Activated T-cell treated with anti-CD3 and anti-CD28 coated beads, Interleukin-2, amount 50 U/mL, for 4 hours (primary cell): ENCODE results near the gene AOC2. TPM values are rescaled to one million over a fixed set of nuclear protein-coding genes. Genes with fewer than 3 reads are reported as not detected.

Source experiments
- ATAC-seq, 2 donors: fragments of 200-7000 bp; cut with Tn5 transposase; one replicate each; pipeline ENCODE4 v1.10.0; 2021
- DNase-seq: peaks from one replicate; pipeline ENCODE4 v3.0.0-alpha.2; 2020
- H3K27me3 Mint-ChIP-seq: one replicate; pipeline ENCODE4 v1.8.0; 2021; ENCODE audit warnings: low read depth, mixed read lengths
- H3K36me3 Mint-ChIP-seq: one replicate; pipeline ENCODE4 v1.8.0; 2022; ENCODE audit warnings: mixed read lengths; ENCODE audit not compliant: insufficient read depth
- H3K4me1 Mint-ChIP-seq: one replicate; pipeline ENCODE4 v1.8.0; 2021; ENCODE audit warnings: low read depth, mixed read lengths
- H3K4me3 Mint-ChIP-seq: one replicate; pipeline ENCODE4 v1.8.0; 2021; ENCODE audit warnings: mild to moderate bottlenecking, moderate library complexity, mixed read lengths
- H3K9me3 Mint-ChIP-seq: one replicate; pipeline ENCODE4 v1.8.0; 2021; ENCODE audit warnings: mixed read lengths
- total RNA-seq, 3 donors: library from RNA; stranded (reverse); gene quantifications; one replicate each; pipeline ENCODE4 v1.2.1, GENCODE V29; 2021

AOC2 gene
- total RNA-seq, 3 donors from 2014 or later: 2.7 to 4.1 (median 3.7) TPM

- ATAC-seq (no peak), DNase-seq (no peak)
- Mint-ChIP-seq H3K9me3 (no peaks in the 10 kb centered on the region), H3K4me1 (peaks cover 5% of the 10 kb centered on the region), H3K27me3 (no peaks in the 10 kb centered on the region), H3K4me3 (no peak overlapping the region), H3K36me3 (peaks cover 56% of the 10 kb centered on the region)
These were observed 29.6 kb upstream of the AOC2 start for GRCh38 chr17:42814633-42815399.

DNA sequence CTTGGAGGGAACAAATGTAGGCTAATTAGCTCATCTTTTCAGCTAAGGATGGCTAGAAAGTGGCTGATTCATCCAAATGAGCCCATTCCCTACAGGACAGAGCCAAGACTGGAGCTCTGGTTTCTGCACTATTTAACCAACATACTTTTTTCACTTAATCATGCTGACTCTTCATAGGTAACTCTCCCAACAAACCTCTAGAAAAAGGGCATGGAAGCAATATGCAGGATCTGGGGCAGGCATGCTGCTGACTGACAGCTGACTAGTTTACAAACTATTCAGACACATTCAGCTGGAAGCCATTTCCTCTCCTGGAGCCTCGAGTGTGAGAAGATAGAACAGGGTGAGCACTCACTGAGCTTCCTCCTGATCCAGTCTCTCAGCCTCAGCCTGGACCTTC lies 26.5 kb upstream of the AOC2 start:
- no peaks in the 10 kb centered on the region for H3K27me3 Mint-ChIP-seq
- H3K36me3 Mint-ChIP-seq: peaks cover 53% of the 10 kb centered on the region
- DNase-seq: no peak
- H3K4me1 Mint-ChIP-seq: peaks cover 20% of the 10 kb centered on the region
- H3K9me3 Mint-ChIP-seq: no peaks in the 10 kb centered on the region
- ATAC-seq: no peak
- H3K4me3 Mint-ChIP-seq: no peak overlapping the region

DNA sequence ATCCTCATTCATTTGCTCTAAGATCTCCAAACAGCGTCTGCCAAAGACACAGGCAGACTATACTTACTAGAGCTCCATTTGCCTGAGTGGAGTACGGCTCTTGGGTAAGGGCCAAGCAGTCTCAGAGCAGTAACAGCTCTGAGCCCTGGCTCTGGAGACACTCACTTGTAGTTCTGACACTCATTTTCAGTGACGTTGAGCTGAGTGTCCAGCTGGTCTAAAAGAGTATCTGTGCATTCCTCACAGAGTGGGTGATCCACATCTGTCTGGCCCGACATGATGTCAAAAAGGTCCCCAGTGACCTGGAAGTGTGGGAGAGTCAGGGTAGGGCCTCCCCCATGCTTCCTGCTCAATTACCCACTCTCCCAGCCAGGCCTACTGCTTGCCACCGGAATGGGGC lies 26.0 kb upstream of the AOC2 start:
- Mint-ChIP-seq H3K36me3 (peaks cover 53% of the 10 kb centered on the region), H3K27me3 (no peaks in the 10 kb centered on the region), H3K4me1 (peaks cover 24% of the 10 kb centered on the region), H3K9me3 (no peaks in the 10 kb centered on the region), H3K4me3 (no peak overlapping the region)
- DNase-seq (no peak), ATAC-seq (no peak)

DNA sequence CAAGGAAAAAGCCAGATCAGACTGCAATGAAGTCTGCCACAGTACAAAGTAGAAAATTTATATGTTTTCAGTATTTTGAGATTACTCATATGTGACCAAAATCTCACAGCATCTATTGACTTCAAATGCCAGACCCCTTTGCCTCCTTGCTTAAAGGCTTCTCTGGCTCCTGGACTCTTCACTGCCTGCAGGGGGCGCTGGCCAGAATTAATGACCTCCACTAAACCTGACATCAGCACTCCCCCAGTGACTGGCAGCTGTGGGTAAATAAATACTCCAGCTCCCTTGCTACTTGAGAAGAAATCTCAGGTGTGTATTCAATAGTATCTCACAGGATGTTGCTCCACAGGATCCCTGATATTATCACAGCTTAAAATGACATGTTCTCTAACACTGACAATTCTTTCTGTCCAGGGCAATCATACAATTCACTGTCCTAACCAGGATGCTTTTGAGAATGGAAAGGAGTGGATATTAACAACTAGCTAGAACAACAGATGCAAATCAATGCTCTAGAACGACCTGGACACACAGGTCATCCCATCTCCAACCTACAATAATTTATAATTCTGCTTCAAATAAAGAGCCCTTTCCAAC lies 24.3 kb upstream of the AOC2 start:
- Mint-ChIP-seq H3K9me3 (no peaks in the 10 kb centered on the region), H3K27me3 (no peaks in the 10 kb centered on the region), H3K4me1 (peaks cover 30% of the 10 kb centered on the region), H3K4me3 (no peak overlapping the region), H3K36me3 (peaks cover 42% of the 10 kb centered on the region)
- ATAC-seq (peak; percentile 33 to 36), DNase-seq (peak; percentile 54)

DNA sequence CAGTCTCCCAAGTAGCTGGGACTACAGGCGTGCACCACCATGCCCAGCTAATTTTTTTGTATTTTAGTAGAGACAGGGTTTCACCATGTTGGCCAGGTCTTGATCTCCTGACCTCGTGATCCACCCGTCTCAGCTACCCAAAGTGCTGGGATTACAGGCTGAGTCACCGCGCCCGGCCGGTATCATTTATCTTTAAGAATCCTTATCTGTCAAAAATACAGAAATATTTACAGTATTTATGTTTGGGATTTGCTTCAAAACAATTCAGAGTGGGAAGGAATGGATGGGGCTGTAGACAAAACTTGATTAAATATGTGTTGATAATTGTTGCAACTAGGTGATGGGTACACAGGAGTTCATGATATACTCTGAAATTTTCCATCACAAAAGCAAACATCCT lies 23.2 kb upstream of the AOC2 start:
- Mint-ChIP-seq H3K36me3 (peaks cover 35% of the 10 kb centered on the region), H3K9me3 (no peaks in the 10 kb centered on the region), H3K4me1 (peaks cover 27% of the 10 kb centered on the region), H3K27me3 (no peaks in the 10 kb centered on the region), H3K4me3 (no peak overlapping the region)
- ATAC-seq (no peak), DNase-seq (no peak)

GRCh38 chr17:42827472-42827871 lies 16.9 kb upstream of the AOC2 start:
- Mint-ChIP-seq H3K4me1 (peaks cover 24% of the 10 kb centered on the region), H3K9me3 (no peaks in the 10 kb centered on the region), H3K4me3 (no peak overlapping the region), H3K27me3 (peaks cover 6% of the 10 kb centered on the region), H3K36me3 (no peaks in the 10 kb centered on the region)
- DNase-seq (no peak), ATAC-seq (no peak)

DNA sequence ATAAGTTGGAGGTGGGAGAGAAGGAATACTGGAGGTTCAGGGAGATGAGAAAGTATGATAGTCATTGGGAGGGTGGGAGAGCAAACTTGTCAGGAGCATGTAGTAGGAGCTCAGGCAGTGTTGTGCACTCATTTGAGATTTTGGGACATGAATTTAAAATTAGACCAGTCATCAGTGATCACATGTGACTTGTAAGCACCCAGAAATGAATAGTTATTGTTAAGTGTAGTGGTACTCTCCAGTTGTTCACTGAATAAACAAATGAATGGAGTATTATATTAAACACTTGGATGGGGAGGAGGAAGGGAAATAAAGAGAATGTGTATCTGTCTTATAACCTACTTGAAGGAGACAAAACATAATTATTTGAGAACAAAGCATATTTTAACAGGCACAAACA lies 13.4 kb upstream of the AOC2 start:
- Mint-ChIP-seq H3K4me3 (no peak overlapping the region), H3K4me1 (peaks cover 20% of the 10 kb centered on the region), H3K9me3 (no peaks in the 10 kb centered on the region), H3K27me3 (peaks cover 6% of the 10 kb centered on the region), H3K36me3 (peaks cover 3% of the 10 kb centered on the region)
- ATAC-seq (no peak), DNase-seq (no peak)

GRCh38 chr17:42832213-42832933 lies 12.0 kb upstream of the AOC2 start:
- peak overlapping the region; percentile 96 for H3K4me3 Mint-ChIP-seq

GRCh38 chr17:42832934-42833766 lies 11.2 kb upstream of the AOC2 start, which contains the start of gene PSME3:
PSME3 (plus strand) TSS chr17:42833397; CDS start chr17:42833632, 235 bp downstream.
- H3K9me3 Mint-ChIP-seq: no peaks in the 10 kb centered on the region
- peak within 1 kb of the TSS; percentile 96 for H3K4me3 Mint-ChIP-seq
- H3K4me1 Mint-ChIP-seq: peaks cover 23% of the 10 kb centered on the region
- ATAC-seq: peak; percentile 89 to 92
- H3K27me3 Mint-ChIP-seq: peaks cover 6% of the 10 kb centered on the region
- peaks cover 10% of the 10 kb centered on the region for H3K36me3 Mint-ChIP-seq
- peak; percentile 87 for DNase-seq

More at GRCh38 chr17:42832213-42832933, 12.0 kb upstream of the AOC2 start:
- peaks cover 6% of the 10 kb centered on the region for H3K27me3 Mint-ChIP-seq
- peaks cover 3% of the 10 kb centered on the region for H3K36me3 Mint-ChIP-seq
- ATAC-seq (peak; percentile 59 to 73), DNase-seq (no peak)
- no peaks in the 10 kb centered on the region for H3K9me3 Mint-ChIP-seq
- H3K4me1 Mint-ChIP-seq: peaks cover 21% of the 10 kb centered on the region

DNA sequence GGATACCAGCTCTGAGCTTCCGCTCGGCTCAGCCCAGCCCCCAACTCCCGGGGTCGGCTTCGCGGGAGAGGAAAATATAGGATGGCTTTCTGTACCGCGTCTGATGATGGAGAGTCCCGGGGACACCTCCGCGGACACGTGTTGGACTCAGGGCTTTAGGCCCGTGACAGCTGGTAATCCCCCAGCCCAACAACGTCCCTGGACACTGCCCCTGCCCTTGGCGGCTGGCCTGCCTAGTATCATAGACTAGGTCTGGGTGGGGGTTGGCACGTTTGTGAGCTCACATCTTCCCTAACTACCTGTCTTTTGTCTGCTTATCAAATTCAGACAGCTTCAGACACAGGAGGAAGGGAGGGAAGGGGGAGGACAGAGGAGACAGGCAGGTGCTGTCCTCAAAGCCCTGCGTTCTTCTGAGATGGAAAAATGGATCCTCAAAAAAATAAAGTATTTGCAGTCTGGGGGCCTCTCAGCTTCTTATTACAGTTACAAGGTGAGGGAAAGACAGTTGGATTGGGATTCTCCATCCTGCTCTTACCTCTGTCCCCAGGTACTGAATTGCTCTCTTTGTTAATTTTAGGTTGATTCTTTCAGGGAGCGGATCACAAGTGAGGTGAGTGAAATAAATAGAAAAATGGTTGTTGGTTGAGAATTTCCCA lies 10.5 kb upstream of the AOC2 start:
- ATAC-seq: no peak
- Mint-ChIP-seq H3K9me3 (no peaks in the 10 kb centered on the region), H3K4me1 (peaks cover 23% of the 10 kb centered on the region), H3K36me3 (peaks cover 16% of the 10 kb centered on the region), H3K27me3 (peaks cover 4% of the 10 kb centered on the region), H3K4me3 (peak overlapping the region; percentile 96)
- DNase-seq: no peak

GRCh38 chr17:42835732-42836131 lies 8.6 kb upstream of the AOC2 start:
- DNase-seq (no peak), ATAC-seq (no peak)
- H3K27me3 Mint-ChIP-seq: no peaks in the 10 kb centered on the region
- H3K4me3 Mint-ChIP-seq: no peak overlapping the region
- no peaks in the 10 kb centered on the region for H3K9me3 Mint-ChIP-seq
- peaks cover 23% of the 10 kb centered on the region for H3K4me1 Mint-ChIP-seq
- H3K36me3 Mint-ChIP-seq: peaks cover 24% of the 10 kb centered on the region

GRCh38 chr17:42841975-42842685 lies 2.2 kb upstream of the AOC2 start:
- Mint-ChIP-seq H3K36me3 (peaks cover 46% of the 10 kb centered on the region), H3K4me3 (no peak overlapping the region), H3K27me3 (no peaks in the 10 kb centered on the region), H3K9me3 (no peaks in the 10 kb centered on the region), H3K4me1 (peaks cover 13% of the 10 kb centered on the region)
- ATAC-seq (no peak), DNase-seq (no peak)

GRCh38 chr17:42843358-42843934 lies 934 bp upstream of the AOC2 start:
- Mint-ChIP-seq H3K4me1 (peaks cover 11% of the 10 kb centered on the region), H3K27me3 (no peaks in the 10 kb centered on the region), H3K9me3 (no peaks in the 10 kb centered on the region), H3K36me3 (peaks cover 37% of the 10 kb centered on the region), H3K4me3 (no peak overlapping the region)
- ATAC-seq: no peak
- DNase-seq: no peak
